Activated CD8-positive, alpha-beta memory T cell treated with anti-CD3 and anti-CD28 coated beads, Interleukin-2, amount 50 U/mL, for 1 hour (primary cell): ENCODE data around the gene CDH2.

Experiments used
- DNase-seq: peaks from one replicate; pipeline ENCODE4 v3.0.0-alpha.2; 2020; ENCODE audit errors: extremely low read depth

The CDH2 gene

DNA sequence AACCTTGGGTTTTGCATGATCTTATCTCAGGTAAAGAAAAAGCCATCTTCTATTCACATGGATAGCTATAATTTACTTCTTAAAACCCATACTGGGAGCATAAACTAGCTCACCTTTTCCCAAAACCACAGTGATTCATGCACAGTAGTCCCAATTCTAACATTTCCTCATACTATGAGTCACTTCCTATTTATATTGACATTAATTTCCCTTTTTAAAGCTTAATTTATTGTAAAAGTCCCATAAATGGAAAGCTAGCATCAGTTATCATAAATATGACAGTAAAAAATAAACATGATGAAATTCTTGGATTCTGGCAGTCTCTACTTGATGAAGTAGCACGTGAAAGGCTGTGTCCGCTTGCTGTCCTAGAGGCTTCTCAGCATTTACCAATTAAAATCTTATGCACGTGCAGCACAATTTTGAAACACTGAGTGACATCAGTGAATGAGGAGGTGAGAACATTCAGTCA lies 180.1 kb downstream of the CDH2 start:
- no peak for DNase-seq

- DNase-seq: no peak
Observed at GRCh38 chr18:27995770-27996502, 181.0 kb downstream of the CDH2 start.

- no peak for DNase-seq
Observed at GRCh38 chr18:27994571-27994970, 182.4 kb downstream of the CDH2 start.

- DNase-seq: no peak
Observed at GRCh38 chr18:27991391-27991790, 185.5 kb downstream of the CDH2 start.

DNA sequence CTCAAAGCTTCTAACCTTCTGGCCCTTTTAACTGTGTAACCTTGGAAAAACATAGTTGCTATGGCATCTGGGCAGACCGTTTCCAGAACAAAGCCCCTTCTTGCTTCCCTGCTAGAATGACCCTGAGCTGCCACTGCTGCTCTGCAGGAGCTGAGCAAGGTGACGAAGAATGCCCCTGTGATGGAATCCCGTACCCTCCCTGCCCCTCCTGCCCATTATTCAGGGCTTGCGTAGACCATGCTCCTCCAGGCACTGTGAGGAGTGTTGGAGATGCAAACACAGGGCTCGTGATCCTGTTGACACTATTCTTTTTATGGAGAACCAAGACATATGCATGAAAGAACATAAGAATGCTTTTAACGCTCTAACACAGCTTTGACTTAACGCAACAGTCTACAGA lies 191.1 kb downstream of the CDH2 start:
- no peak for DNase-seq

DNA sequence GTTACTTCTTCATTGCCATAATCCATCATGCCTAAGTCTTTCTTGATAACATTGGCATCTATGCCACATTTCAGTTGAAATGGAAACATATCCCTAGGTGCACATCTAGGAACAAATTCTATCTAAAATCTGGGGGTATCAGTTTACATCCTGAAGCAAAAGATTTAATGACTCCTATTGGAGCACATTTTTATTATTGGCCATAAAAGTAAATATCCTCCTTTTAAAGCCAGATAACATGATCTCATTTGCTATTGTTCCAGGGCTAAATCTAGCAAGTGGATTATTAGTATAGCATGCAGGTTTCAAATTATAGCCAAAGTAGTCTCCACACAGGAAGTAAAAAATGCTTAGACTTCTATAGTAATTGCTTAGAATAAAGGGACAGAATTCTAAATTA lies 193.2 kb downstream of the CDH2 start:
- no peak for DNase-seq

DNA sequence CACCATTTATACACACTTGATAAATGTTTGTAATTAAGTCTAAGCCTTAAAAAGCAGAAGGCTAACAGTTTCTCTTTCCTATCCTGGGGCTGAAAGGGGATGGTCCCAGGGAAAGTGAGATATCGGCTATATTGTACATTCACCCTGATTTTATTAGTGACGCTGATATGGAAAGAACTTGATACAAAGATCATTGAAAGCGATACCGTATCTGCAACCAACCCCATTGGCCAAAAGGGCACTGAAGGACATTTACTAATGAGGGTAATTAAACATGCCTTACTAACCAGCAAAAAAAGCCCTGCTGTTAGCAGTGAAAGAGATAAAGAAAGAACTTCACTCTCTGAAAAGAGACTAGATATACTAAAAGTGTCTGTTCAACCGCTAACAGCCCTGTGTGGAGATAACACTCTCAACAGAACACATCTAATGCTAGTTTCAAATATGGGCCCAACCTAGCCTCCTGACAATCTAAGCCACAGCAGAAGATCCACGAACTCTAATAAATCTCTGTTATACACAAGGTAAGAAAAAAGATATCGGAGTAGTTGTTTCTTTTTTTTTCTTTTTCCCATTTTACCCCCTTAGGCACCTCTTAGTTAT lies 200.0 kb downstream of the CDH2 start:
- DNase-seq: no peak

DNA sequence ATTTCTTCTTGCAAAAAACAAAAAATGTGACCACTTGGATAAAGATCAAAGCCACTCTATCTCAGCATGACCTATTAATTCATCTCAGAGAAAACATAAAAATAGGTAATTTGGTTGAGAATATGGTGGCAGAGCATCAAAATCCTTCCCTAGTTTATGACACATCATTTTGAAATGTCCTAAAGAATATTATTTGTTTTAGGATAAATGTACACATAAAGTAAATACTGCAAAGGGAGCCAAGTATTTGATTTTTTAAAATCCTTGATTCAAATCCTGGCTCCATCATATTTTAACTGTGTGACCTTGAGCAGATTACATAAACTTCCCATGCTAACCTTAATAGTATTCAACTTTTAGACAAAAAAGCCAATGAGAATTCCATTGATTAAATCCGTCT lies 206.6 kb downstream of the CDH2 start:
- no peak for DNase-seq

DNA sequence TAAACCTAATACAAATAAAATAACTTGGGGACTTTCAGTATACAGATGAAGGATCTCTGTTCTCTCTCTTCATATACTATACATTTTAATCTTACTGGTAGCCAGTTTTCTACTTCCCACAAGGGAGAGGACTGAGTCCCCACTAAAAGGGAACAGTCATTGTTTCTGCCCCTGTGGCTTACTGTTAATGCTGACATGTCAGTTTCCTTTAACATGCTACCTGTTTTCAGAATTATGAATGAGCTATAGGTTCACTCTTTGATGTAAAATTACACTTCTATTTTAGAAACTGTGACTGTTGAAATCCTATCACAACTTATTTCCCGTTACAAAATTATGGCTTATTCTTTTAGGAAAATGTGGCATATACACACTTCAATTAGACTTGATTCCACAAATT lies 207.7 kb downstream of the CDH2 start:
- no peak for DNase-seq

- DNase-seq: no peak
Observed at GRCh38 chr18:27967913-27968824, 208.8 kb downstream of the CDH2 start.

- DNase-seq: no peak
Observed at GRCh38 chr18:27966881-27967280, 210.0 kb downstream of the CDH2 start.

DNA sequence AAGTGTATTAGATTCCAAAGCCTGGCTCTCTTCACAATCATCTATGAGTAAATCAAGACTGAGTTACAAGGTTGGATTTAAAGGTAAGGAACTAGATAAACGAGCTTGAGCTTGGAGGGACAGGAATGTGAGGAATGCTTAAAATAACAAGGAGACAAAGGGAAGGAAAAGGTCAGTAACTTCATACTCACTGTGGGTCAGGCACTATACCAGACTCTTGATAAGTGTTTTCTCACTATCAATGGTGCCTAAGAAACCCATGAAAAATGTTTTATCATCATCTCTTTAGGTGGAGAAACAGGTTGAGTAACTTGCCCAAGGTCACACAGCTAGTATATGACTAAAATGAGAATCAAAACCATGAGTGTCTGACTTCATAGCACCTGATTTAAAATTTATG lies 212.1 kb downstream of the CDH2 start:
- no peak for DNase-seq

DNA sequence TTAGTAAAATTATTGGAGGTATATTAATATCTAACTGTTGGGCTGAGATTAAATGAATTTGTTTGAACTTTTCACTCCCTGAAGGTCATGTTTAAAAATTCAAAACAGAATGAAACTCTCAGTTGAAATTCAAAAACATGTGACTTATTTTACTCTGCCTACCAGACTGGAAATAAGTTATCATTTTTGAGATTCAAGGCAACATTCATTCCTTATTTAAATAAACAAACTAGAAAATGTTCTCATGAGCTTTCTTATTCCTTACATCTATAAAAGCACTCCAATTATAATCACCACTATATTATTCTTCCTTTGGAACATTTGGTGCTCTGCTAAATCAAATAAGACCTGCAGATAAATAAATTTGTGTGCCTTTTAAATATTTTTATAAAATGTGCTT lies 217.8 kb downstream of the CDH2 start:
- DNase-seq: no peak

- DNase-seq: no peak
Observed at GRCh38 chr18:27956001-27956640, 220.8 kb downstream of the CDH2 start.

DNA sequence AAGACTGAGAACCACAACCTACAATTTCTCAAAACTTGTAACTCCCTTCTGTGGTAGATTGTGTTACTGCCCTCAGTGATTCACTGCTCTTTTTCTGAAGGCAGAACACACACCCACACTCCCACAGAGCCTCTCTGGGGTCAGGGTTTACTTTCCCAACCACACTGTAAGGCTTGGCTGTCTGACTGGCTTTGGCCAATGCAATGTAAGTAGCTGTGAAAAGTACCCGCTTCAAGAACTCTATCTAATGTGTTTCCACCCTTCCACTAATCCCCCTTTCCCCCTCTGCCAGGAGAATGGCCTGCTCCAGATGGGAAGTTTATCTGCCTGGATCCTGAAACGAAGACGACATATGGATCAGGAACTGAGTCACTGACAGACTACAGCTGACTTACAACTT lies 222.7 kb downstream of the CDH2 start:
- no peak for DNase-seq

- no peak for DNase-seq
Observed at GRCh38 chr18:27952741-27953140, 224.2 kb downstream of the CDH2 start.

DNA sequence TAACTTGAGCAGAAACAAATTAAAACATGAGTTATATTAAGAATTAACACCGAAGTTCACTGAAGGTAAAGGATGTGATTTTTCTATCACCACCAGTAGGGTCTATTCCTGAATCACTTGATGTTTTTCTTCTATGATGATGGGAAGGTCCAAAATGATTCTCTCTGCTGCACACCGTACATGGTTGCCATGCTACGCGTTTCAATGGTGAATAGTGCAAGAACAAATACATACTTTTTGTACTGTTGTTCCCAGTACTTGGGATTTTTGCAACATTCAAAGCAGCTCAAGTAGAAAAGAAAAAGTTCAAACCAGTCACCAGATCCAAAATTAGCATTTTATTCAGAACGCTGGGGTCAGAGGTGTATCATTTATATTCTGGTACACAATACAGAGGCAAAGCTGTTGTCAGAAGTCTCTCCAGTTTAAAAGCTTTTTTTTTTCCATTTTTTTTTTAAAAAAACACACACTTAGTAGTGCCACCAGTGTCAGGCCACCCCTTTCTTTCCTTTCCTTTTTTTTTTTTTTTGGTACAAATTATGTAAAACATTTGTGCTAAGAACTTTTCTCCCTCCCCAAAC lies 226.2 kb downstream of the CDH2 start:
- no peak for DNase-seq

DNA sequence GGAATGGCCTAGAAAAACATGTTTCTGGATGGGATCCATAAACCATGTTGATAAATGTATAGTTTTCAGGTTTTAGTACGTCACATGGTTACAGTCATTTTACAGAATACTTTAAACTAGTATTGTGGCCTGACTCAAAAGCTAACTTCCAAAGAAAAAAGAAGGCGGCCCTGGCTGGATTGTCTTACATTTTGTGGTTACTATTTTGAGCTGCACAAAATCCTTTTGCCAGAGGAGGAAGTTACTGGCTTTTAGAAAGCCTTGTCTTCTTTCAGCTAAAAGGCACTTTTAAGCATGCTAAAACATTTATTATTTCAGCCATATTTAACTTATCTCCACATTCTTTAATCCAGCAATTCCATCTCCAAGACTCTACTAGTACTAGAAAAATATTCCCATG lies 227.9 kb downstream of the CDH2 start:
- no peak for DNase-seq

DNA sequence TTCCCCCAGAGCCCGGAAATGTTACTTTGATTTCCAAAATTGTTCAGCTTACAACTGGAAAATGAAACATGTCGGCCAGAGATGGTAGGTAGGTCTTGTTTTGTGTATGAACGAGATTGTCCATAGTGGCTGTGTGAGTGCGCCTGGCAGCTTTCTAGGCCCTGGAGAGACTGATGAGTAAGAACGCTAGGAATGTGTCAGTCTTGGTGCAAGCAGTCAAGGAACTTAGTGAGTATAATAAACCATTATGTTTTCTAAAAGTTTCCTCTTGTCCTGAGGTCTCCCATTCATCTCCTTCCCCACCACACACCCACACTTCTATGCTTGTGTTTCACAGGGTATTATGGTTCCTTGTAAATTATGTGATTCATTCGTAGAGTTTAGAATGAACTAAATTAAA lies 234.2 kb downstream of the CDH2 start:
- DNase-seq: no peak

DNA sequence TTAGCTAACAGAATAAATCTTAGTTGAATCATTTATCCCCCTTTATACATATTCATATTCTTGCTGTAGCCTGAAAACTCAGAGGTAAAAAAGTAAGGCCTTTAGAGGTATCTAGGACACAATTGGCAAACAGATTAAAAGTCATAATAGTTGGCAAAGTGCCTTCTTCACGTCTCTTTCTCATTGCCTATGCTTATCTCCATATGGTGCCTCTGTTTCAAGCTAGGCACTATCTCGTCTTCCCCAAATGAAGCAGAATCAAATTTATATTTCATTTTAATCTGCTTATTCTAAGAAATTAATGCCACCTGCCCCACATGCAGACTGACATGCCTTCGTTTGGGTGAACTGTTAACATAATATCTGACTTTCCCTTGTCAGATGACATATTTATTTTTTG lies 245.4 kb downstream of the CDH2 start:
- DNase-seq: no peak

GRCh38 chr18:27922780-27923179 lies 254.2 kb downstream of the CDH2 start:
- no peak for DNase-seq
